ENCODE results near the gene NR2C2. TPM values are rescaled to one million over a fixed set of nuclear protein-coding genes. Genes with fewer than 3 reads are reported as not detected.

NR2C2 gene
- total and polyA plus RNA-seq, 11 donors = 6.2 to 38.5 (median 28.3) TPM

DNA sequence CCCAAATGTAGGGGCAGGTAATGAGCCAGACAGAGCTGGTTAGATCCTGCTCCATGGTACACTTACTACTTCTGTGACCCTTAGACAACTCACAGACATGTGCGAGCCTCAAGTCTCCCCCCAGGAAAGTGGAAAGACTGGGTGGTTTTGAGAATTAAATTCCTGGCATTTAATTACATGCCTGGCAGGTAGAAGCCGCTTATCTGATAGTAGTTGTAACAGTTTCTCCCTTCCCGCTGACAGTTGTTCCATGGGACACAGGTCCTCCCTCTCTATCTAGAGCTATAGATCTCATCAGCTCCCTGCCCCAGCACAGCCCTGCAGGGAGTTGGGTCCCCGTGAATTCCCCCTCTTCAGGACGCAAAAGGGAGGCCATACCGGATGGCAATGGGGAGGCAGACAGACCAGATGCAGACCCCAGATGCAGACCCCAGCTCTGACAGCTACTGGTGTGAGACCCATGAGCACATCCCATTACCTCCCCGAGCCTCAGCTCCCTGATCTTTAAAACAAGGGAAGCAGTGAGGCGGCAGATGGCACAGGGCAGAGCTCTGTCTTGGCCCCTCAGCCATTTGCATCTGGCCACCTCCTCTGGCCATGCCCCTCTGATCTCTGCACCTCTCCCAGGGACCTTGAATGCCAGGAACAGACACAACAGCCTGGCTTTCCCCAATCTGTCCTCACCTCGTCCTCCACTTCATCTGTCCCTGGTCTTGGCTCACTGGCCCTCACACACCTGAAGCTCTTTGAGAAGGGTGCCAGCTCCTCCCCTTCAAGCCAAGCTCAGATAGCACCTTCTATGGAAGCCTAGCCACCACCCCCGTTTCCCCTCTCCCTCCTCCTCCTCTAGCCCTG lies 34.1 kb upstream of the NR2C2 start:
- WGBS, 4 donors = 76 to 87% (median 84%) methylated on average over 8 to 10 of the region's 10 CpGs
- Histone ChIP-seq H3K4me1 (peaks cover 0 to 10% (median 2%) of the 10 kb centered on the region in 12 donors), H3K9me3 (no peaks in the 10 kb centered on the region), H3K27me3 (no peaks in the 10 kb centered on the region), H3K27ac (no peak overlapping the region), H3K4me3 (no peak overlapping the region), H3K36me3 (peaks cover 0 to 78% (median 20%) of the 10 kb centered on the region in 9 donors)
- intact Hi-C loops (cut with DNase I) = loop anchor here in 2 of 10 donors (5.0 to 10.0 kb wide), 2 partner anchors 126 to 398 kb away; no protein-coding TSS in a partner anchor
- TF ChIP-seq, protein P1, sequence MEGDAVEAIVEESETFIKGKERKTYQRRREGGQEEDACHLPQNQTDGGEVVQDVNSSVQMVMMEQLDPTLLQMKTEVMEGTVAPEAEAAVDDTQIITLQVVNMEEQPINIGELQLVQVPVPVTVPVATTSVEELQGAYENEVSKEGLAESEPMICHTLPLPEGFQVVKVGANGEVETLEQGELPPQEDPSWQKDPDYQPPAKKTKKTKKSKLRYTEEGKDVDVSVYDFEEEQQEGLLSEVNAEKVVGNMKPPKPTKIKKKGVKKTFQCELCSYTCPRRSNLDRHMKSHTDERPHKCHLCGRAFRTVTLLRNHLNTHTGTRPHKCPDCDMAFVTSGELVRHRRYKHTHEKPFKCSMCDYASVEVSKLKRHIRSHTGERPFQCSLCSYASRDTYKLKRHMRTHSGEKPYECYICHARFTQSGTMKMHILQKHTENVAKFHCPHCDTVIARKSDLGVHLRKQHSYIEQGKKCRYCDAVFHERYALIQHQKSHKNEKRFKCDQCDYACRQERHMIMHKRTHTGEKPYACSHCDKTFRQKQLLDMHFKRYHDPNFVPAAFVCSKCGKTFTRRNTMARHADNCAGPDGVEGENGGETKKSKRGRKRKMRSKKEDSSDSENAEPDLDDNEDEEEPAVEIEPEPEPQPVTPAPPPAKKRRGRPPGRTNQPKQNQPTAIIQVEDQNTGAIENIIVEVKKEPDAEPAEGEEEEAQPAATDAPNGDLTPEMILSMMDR (IDR thresholded peaks at IDR 0.05) = no peak
- no peak for TF ChIP-seq POLR2A (IDR thresholded peaks at IDR 0.05)
- ATAC-seq (no peak), DNase-seq (no peak)

DNA sequence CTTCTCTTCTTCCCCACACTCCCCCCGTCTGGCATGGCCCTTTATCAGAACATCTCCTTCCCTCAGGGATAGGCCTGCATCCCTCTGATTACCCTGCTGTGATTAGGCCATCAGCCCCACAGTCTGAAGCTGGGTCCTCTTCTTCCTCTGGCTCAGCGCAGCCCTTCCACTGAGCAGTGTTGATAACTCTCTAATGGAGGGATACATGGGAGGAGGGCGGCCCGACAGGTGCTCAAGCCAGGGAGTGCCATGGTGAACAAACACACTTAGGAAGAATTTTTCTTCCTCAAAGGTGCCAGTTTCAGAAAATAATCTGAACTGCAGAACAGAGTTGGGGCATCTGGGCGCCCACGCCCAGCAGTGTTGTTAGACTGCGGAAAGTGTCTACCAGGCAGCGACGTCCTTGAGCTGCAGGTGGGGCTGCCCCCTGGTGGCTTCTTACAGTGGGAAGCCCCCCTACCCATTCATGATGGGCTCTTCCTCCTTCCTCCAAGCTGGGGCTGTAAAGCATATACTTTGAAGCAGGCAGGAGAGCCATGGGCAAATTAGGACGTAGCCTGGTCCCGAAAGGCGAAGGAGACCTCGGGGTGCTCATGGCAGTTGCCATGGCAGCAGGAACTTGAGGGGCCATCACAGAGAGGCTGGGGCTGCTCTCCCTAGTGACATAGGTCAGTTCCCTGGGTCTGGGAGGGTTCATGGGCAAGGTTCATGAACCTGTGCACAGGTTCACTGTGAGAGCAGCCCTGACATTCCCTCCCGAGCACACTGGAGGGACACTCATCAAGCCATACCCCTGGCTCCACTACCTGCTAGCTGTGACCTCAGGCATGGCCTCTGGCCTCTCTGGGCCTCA lies 33.2 kb upstream of the NR2C2 start:
- H3K9me3 ChIP-seq = no peaks in the 10 kb centered on the region
- no peaks in the 10 kb centered on the region for H3K27me3 ChIP-seq
- H3K27ac ChIP-seq = no peak overlapping the region
- DNase-seq (no peak), ATAC-seq (peak in 1 of 4 donors; percentile 8)
- peaks cover 0 to 9% (median 0%) of the 10 kb centered on the region in 12 donors for H3K4me1 ChIP-seq
- WGBS, 4 donors = 86 to 92% (median 88%) methylated on average over 14 of the region's 14 CpGs
- no peak overlapping the region for H3K4me3 ChIP-seq
- TF ChIP-seq, protein P1 (IDR thresholded peaks at IDR 0.05) = peak in 2 of 12 donors; percentile 4 to 18
- TF ChIP-seq POLR2A (IDR thresholded peaks at IDR 0.05) = no peak
- H3K36me3 ChIP-seq = peaks cover 0 to 82% (median 20%) of the 10 kb centered on the region in 9 donors
- intact Hi-C loops (cut with DNase I) = loop anchor here in 2 of 10 donors (5.0 to 10.0 kb wide), 2 partner anchors 127 to 399 kb away; no protein-coding TSS in a partner anchor

DNA sequence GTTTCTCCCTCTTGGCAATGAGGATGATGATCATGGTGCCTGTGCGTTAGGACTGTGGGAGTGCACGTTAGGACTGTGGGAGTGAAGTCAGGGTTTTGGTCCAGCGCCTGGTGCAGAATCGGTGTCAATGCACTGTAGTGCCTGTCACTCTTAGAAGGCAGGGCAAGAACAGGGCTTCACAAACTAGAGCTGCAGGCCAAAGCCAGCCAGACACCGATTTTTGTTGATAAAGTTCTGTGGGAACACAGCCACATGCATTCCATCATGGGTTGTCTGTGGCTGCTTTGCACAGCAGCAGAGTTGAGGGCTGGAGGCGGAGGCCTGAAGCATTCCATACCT lies 32.6 kb upstream of the NR2C2 start:
- no peak overlapping the region for H3K4me3 ChIP-seq
- WGBS, 4 donors = 47 to 71% (median 54%) methylated on average over 5 to 6 of the region's 6 CpGs
- peaks cover 0 to 9% (median 0%) of the 10 kb centered on the region in 12 donors for H3K4me1 ChIP-seq
- H3K9me3 ChIP-seq = no peaks in the 10 kb centered on the region
- peak in 2 of 4 donors; percentile 27 to 61 for ATAC-seq
- no peaks in the 10 kb centered on the region for H3K27me3 ChIP-seq
- H3K27ac ChIP-seq = no peak overlapping the region
- intact Hi-C loops (cut with DNase I) = loop anchor here in 2 of 10 donors (5.0 to 10.0 kb wide), 2 partner anchors 127 to 400 kb away; no protein-coding TSS in a partner anchor
- peaks cover 0 to 81% (median 20%) of the 10 kb centered on the region in 9 donors for H3K36me3 ChIP-seq
- no peak for DNase-seq
- no peak for TF ChIP-seq POLR2A (IDR thresholded peaks at IDR 0.05)
- TF ChIP-seq, protein P1 (IDR thresholded peaks at IDR 0.05) = no peak
